GM23338 (cell line): ENCODE data around the gene DSG3. TPM values are rescaled to one million over a fixed set of nuclear protein-coding genes. Genes with fewer than 3 reads are reported as not detected.

Experiments
- ATAC-seq: fragments of 200-7000 bp; cut with Tn5 transposase; 3 replicates; pipeline ENCODE4 v1.9.1; 2020
- DNase-seq: peaks from one replicate; pipeline ENCODE4 v3.0.0-alpha.2; 2015; ENCODE audit warnings: low spot score
- H2AFZ ChIP-seq: fragments of 200-600 bp; sonication (generic); 2 replicates; pipeline ENCODE4 v1.8.0; 2016; ENCODE audit warnings: antibody characterized with exemption, mild to moderate bottlenecking, moderate library complexity
- H3F3A ChIP-seq: fragments of 200-600 bp; sonication (generic); replicated peaks from 2 replicates; pipeline ENCODE4 v1.8.0; 2017; ENCODE audit warnings: antibody characterized with exemption, mixed run types, low read depth
- H3K27ac ChIP-seq: fragments of 200-600 bp; sonication (generic); 2 replicates; pipeline ENCODE4 v1.6.1; 2016; ENCODE audit warnings: low read depth
- H3K27me3 ChIP-seq: fragments of 200-600 bp; sonication (generic); 2 replicates; pipeline ENCODE4 v1.8.0; 2016; ENCODE audit warnings: mild to moderate bottlenecking, mixed run types, moderate library complexity; ENCODE audit not compliant: insufficient read depth
- H3K36me3 ChIP-seq: fragments of 200-600 bp; sonication (generic); 2 replicates; pipeline ENCODE4 v1.8.0; 2016; ENCODE audit warnings: mild to moderate bottlenecking; ENCODE audit not compliant: insufficient read depth
- H3K4me1 ChIP-seq: fragments of 200-600 bp; sonication (generic); 2 replicates; pipeline ENCODE4 v1.8.0; 2016; ENCODE audit warnings: mild to moderate bottlenecking, moderate library complexity; ENCODE audit not compliant: insufficient read depth
- H3K4me2 ChIP-seq: fragments of 200-600 bp; sonication (generic); 2 replicates; pipeline ENCODE4 v1.7.1; 2017; ENCODE audit warnings: mixed run types
- H3K4me3 ChIP-seq: fragments of 200-600 bp; sonication (generic); 2 replicates; pipeline ENCODE4 v1.6.1; 2016; ENCODE audit warnings: mixed run types
- H3K79me2 ChIP-seq: fragments of 200-600 bp; sonication (generic); replicated peaks from 2 replicates; pipeline ENCODE4 v1.8.0; 2017; ENCODE audit warnings: mild to moderate bottlenecking; ENCODE audit not compliant: insufficient read depth
- H3K9me2 ChIP-seq: fragments of 200-600 bp; sonication (generic); 2 replicates; pipeline ENCODE4 v1.8.0; 2017; ENCODE audit not compliant: insufficient read depth
- H4K20me1 ChIP-seq: fragments of 200-600 bp; sonication (generic); replicated peaks from 2 replicates; pipeline ENCODE4 v1.8.0; 2017; ENCODE audit warnings: mild to moderate bottlenecking; ENCODE audit not compliant: insufficient read depth
- H3K27ac Mint-ChIP-seq: 2 replicates; pipeline ENCODE4 v1.8.0; 2020; ENCODE audit warnings: inconsistent platforms, mild to moderate bottlenecking, moderate library complexity, mixed read lengths
- H3K27me3 Mint-ChIP-seq: 3 replicates; pipeline ENCODE4 v1.8.0; 2022; ENCODE audit warnings: low read depth, mild to moderate bottlenecking, moderate library complexity, mixed read lengths, inconsistent platforms; ENCODE audit not compliant: insufficient read depth, poor library complexity
- H3K36me3 Mint-ChIP-seq: 3 replicates; pipeline ENCODE4 v1.8.0; 2021; ENCODE audit warnings: low read depth, mild to moderate bottlenecking, inconsistent platforms, moderate library complexity, mixed read lengths
- H3K4me1 Mint-ChIP-seq: 3 replicates; pipeline ENCODE4 v1.8.0; 2020; ENCODE audit warnings: mild to moderate bottlenecking, inconsistent platforms, mixed read lengths
- H3K4me3 Mint-ChIP-seq: 3 replicates; pipeline ENCODE4 v1.8.0; 2021; ENCODE audit warnings: moderate library complexity, mild to moderate bottlenecking, inconsistent platforms, mixed read lengths
- H3K9me3 Mint-ChIP-seq: 3 replicates; pipeline ENCODE4 v1.8.0; 2020; ENCODE audit warnings: moderate library complexity, mild to moderate bottlenecking, inconsistent platforms, mixed read lengths
- CTCF ChIP-seq, 2 experiments: fragments of 200-600 bp in 1 of 2; sonication (generic) in 1 of 2; conservative IDR thresholded peaks; 2 replicates each; pipeline versions ENCODE4 v1.5.1 to v1.6.1; 2016 to 2017; ENCODE audit warnings: antibody characterized with exemption in 2 of 2, low read depth in 2 of 2, mild to moderate bottlenecking in 2 of 2, moderate library complexity in 1 of 2
- ETS1 ChIP-seq: IDR thresholded peaks from 2 replicates; pipeline ENCODE4 v1.6.1; 2016; ENCODE audit warnings: antibody characterized with exemption
- EZH2 ChIP-seq: fragments of 200-600 bp; sonication (generic); IDR thresholded peaks from one replicate; pipeline ENCODE4 v1.8.0; 2017; ENCODE audit warnings: antibody characterized with exemption, mild to moderate bottlenecking, low read depth; ENCODE audit not compliant: unreplicated experiment
- JUNB ChIP-seq: IDR thresholded peaks from one replicate; pipeline ENCODE4 v1.6.1; 2016; ENCODE audit warnings: antibody characterized with exemption; ENCODE audit not compliant: unreplicated experiment
- NANOG ChIP-seq: IDR thresholded peaks from 2 replicates; pipeline ENCODE4 v1.6.1; 2016; ENCODE audit warnings: antibody characterized with exemption, borderline replicate concordance
- POLR2AphosphoS5 ChIP-seq: IDR thresholded peaks from 2 replicates; pipeline ENCODE4 v1.6.1; 2016; ENCODE audit warnings: antibody characterized with exemption, low read depth
- REST ChIP-seq: IDR thresholded peaks from one replicate; pipeline ENCODE4 v1.6.1; 2018; ENCODE audit warnings: antibody characterized with exemption; ENCODE audit not compliant: unreplicated experiment
- STAT1 ChIP-seq: IDR thresholded peaks from one replicate; pipeline ENCODE4 v1.6.1; 2016; ENCODE audit warnings: antibody characterized with exemption; ENCODE audit not compliant: unreplicated experiment
- ZNF331 ChIP-seq: fragments of 250-450 bp; sonication (Bioruptor Pico); IDR thresholded peaks from 2 replicates; pipeline ENCODE4 v1.5.0; 2020; ENCODE audit warnings: low read depth, mild to moderate bottlenecking, moderate library complexity
- ZNF462 ChIP-seq: fragments of 250-450 bp; sonication (Bioruptor Pico); IDR thresholded peaks from 2 replicates; pipeline ENCODE4 v1.5.0; 2020; ENCODE audit warnings: mild to moderate bottlenecking, moderate library complexity
- polyA plus RNA-seq: library from polyadenylated mRNA; unstranded; fragments of >200 nt; fragmentation: Nextera tagmentation; extraction: Ambion mirVana; gene quantifications from 2 replicates; pipeline ENCODE4 v1.2.1, GENCODE V29; 2016
- total RNA-seq: library from RNA; depleted of rRNA; stranded (reverse); fragments of >200 nt; shearing (Covaris generic); gene quantifications from 2 replicates; pipeline ENCODE4 v1.2.3, GENCODE V29; 2014

DSG3 gene
- total and polyA plus RNA-seq, 2 experiments from 2014 or later, result 0.05 to 0.24 TPM

- no peak for DNase-seq
- no peak overlapping the region for H3K4me3 ChIP-seq
- no peaks in the 10 kb centered on the region for H3K9me2 ChIP-seq
- H4K20me1 ChIP-seq, result no peaks in the 10 kb centered on the region
- H3K36me3 ChIP-seq, result no peaks in the 10 kb centered on the region
- no peaks in the 10 kb centered on the region for H3K27me3 Mint-ChIP-seq
- H3K4me1 Mint-ChIP-seq, result no peaks in the 10 kb centered on the region
- H2AFZ ChIP-seq, result peak overlapping the region; percentile 48; the same call in 1 of the 2 replicates
- H3K27ac ChIP-seq, result no peak overlapping the region
- H3K4me2 ChIP-seq, result no peak overlapping the region
- no peaks in the 10 kb centered on the region for H3F3A ChIP-seq
- H3K27ac Mint-ChIP-seq, result no peak overlapping the region
- H3K27me3 ChIP-seq, result no peaks in the 10 kb centered on the region
- H3K4me3 Mint-ChIP-seq, result no peak overlapping the region
- H3K4me1 ChIP-seq, result no peaks in the 10 kb centered on the region
- ATAC-seq, result no peak
- H3K36me3 Mint-ChIP-seq, result no peaks in the 10 kb centered on the region
- H3K9me3 Mint-ChIP-seq, result no peaks in the 10 kb centered on the region
- H3K79me2 ChIP-seq, result no peaks in the 10 kb centered on the region
- TF ChIP-seq NANOG (no peak), EZH2 (no peak), ETS1 (no peak), CTCF (conservative IDR thresholded peaks at IDR 0.05; ENCODE audit: low read depth in 2 of 2) (no peak), ZNF462 (no peak), POLR2AphosphoS5 (no peak), REST (no peak), JUNB (no peak), ZNF331 (CRISPR knock-in tag) (no peak), STAT1 (no peak)
Observed at GRCh38 chr18:31403409-31403808, 44.1 kb upstream of the DSG3 start.
